Chondrocyte (in vitro differentiated cells): Measurements from ENCODE around the gene ASB9. TPM values are rescaled to one million over a fixed set of nuclear protein-coding genes. Genes with fewer than 3 reads are reported as not detected.

Source experiments
- DNase-seq: peaks from one replicate; pipeline ENCODE4 v3.0.0; 2021; ENCODE audit warnings: mixed read lengths, low spot score
- H3K27ac Mint-ChIP-seq: one replicate; pipeline ENCODE4 v1.8.0; 2021; ENCODE audit warnings: mild to moderate bottlenecking, moderate library complexity, mixed read lengths; ENCODE audit not compliant: unreplicated experiment
- H3K27me3 Mint-ChIP-seq: 2 replicates; pipeline ENCODE4 v1.8.0; 2021; ENCODE audit warnings: low read depth, mixed read lengths
- H3K36me3 Mint-ChIP-seq: 2 replicates; pipeline ENCODE4 v1.8.0; 2021; ENCODE audit warnings: low read depth, mixed read lengths
- H3K4me1 Mint-ChIP-seq: 2 replicates; pipeline ENCODE4 v1.8.0; 2021; ENCODE audit warnings: low read depth, mild to moderate bottlenecking, mixed read lengths
- H3K4me3 Mint-ChIP-seq: one replicate; pipeline ENCODE4 v1.8.0; 2021; ENCODE audit warnings: mild to moderate bottlenecking, moderate library complexity, mixed read lengths; ENCODE audit not compliant: unreplicated experiment
- H3K9me3 Mint-ChIP-seq: 2 replicates; pipeline ENCODE4 v1.8.0; 2021; ENCODE audit warnings: low read depth, mixed read lengths
- total RNA-seq: library from RNA; stranded (reverse); gene quantifications from 3 replicates; pipeline ENCODE4 v1.2.1, GENCODE V29; 2021
- TF ChIP-seq, protein P1 (sequence below): fragments of 200-600 bp; sonication (generic); IDR thresholded peaks from 2 replicates; pipeline ENCODE4 v1.5.0; 2021; ENCODE audit warnings: antibody characterized with exemption, mild to moderate bottlenecking, moderate library complexity

ASB9 gene
- total RNA-seq, 1 donor from 2014 or later = not detected

DNA sequence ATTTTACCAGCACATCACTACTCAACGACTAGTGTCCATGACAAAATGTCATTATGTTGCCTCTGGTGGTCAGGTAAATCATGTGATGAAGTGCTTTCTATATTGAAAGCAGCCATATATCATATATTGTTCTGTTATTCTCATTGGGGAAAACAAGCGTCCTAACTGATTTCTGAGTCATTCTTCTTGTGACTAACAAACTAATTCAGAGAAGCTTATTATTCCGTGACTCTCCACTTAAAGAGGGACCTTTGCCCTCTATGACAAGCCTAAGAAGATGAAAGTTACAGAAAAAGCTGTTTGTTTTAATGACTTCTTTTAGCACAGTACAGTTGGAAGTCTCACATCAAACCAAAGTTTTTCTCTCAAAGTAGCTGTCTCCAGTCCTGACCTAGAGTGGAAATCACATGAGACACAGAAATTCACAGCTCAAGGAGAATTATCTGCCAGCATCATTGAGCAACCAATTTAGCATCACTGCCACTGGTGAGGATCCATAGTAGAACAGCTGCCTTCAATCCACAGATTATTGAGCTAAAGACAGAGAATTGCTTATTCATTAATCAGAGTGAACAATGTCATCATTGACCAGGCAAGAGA, 36.4 kb downstream of the ASB9 start:
- TF ChIP-seq, protein P1, sequence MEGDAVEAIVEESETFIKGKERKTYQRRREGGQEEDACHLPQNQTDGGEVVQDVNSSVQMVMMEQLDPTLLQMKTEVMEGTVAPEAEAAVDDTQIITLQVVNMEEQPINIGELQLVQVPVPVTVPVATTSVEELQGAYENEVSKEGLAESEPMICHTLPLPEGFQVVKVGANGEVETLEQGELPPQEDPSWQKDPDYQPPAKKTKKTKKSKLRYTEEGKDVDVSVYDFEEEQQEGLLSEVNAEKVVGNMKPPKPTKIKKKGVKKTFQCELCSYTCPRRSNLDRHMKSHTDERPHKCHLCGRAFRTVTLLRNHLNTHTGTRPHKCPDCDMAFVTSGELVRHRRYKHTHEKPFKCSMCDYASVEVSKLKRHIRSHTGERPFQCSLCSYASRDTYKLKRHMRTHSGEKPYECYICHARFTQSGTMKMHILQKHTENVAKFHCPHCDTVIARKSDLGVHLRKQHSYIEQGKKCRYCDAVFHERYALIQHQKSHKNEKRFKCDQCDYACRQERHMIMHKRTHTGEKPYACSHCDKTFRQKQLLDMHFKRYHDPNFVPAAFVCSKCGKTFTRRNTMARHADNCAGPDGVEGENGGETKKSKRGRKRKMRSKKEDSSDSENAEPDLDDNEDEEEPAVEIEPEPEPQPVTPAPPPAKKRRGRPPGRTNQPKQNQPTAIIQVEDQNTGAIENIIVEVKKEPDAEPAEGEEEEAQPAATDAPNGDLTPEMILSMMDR = no peak
- H3K27me3 Mint-ChIP-seq = peaks cover 11% of the 10 kb centered on the region
- no peaks in the 10 kb centered on the region for H3K9me3 Mint-ChIP-seq
- H3K4me1 Mint-ChIP-seq = no peaks in the 10 kb centered on the region
- no peak for DNase-seq
- no peak overlapping the region for H3K4me3 Mint-ChIP-seq
- H3K36me3 Mint-ChIP-seq = no peaks in the 10 kb centered on the region
- no peak overlapping the region for H3K27ac Mint-ChIP-seq

DNA sequence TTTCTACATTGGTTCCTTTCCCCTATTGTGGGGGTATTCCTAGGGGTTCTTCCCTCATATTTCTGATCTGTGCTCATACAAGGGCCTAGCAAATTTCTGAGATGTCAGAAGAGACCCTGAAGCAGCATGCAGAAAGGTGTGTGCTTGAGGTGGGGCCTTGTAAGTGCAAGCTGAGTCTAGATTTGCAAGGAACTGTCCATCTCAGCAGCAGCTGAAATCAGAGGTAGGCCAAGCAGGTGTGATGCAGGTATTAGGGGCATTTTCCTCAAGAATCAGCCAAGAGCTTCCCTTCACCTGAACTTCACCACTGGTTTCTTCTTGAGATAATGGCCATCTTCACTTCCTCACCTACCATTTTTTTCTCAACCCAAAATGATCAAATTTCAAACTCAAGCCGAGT, 45.1 kb downstream of the ASB9 start:
- DNase-seq = no peak
- no peak overlapping the region for H3K27ac Mint-ChIP-seq
- H3K4me3 Mint-ChIP-seq = no peak overlapping the region
- no peaks in the 10 kb centered on the region for H3K27me3 Mint-ChIP-seq
- TF ChIP-seq, protein P1 = no peak
- H3K4me1 Mint-ChIP-seq = no peaks in the 10 kb centered on the region
- H3K9me3 Mint-ChIP-seq = no peaks in the 10 kb centered on the region
- H3K36me3 Mint-ChIP-seq = no peaks in the 10 kb centered on the region

DNA sequence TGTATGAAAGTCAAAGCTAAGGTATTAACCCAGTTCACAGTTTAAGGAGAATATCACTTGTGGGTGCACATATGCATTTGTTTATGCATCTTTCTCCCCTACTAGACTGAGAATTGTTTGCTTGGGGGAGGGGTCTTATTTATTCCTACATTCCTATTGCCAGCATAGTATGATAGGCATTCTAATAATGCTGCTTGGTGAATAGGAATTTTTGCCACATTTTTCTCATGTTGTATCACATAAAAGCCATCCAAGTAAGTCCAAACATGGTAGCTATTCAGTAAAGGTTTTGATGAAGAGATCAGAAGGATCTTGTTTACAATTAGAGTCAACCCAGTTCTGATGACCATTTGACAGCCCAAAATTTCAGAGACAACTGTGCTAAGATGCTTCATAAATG, 48.6 kb downstream of the ASB9 start:
- Mint-ChIP-seq H3K27ac (no peak overlapping the region), H3K36me3 (no peaks in the 10 kb centered on the region), H3K4me1 (no peaks in the 10 kb centered on the region), H3K4me3 (no peak overlapping the region), H3K9me3 (no peaks in the 10 kb centered on the region), H3K27me3 (no peaks in the 10 kb centered on the region)
- DNase-seq = no peak
- TF ChIP-seq, protein P1 = no peak

DNA sequence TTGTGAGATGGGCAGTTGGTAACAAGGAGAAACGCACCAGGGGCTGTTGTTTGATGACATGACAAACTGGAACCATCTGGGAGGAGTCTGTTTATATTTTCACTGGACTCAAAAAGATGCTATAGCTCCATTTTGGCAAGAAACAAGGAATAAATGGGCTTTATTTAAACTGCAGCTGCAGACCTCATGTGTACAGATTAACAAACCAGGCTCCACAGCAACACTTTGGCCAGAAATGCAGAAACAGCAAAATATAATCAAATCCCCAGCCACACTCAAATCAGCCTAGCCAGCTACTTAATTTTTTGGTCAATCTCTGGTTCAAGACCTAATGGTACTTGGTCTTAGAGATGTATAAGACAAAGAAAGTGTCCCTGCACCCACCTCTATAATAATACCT, 52.7 kb downstream of the ASB9 start:
- H3K9me3 Mint-ChIP-seq = no peaks in the 10 kb centered on the region
- H3K27ac Mint-ChIP-seq = no peak overlapping the region
- H3K36me3 Mint-ChIP-seq = no peaks in the 10 kb centered on the region
- no peaks in the 10 kb centered on the region for H3K4me1 Mint-ChIP-seq
- no peaks in the 10 kb centered on the region for H3K27me3 Mint-ChIP-seq
- TF ChIP-seq, protein P1 = no peak
- DNase-seq = no peak
- no peak overlapping the region for H3K4me3 Mint-ChIP-seq

DNA sequence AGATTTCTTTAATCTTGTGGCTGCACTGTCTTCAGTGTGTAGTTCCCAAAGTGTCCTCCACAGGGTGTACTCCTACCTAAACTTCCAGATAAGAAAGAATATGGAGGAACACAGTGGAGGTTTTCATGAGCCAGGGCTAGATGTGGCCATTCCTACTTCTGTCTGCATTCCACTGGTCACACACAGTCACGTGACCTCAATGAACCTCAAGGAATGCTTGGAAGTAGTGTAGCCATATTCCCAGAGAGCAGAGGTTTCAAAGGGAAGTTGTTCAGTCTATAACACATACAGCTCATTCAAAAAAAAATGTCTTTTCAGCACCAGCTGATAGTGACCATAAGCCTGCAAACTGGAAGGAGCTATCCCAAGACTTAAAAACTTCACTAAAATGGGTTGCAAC, 53.6 kb downstream of the ASB9 start:
- H3K4me1 Mint-ChIP-seq = no peaks in the 10 kb centered on the region
- H3K27ac Mint-ChIP-seq = no peak overlapping the region
- TF ChIP-seq, protein P1 = no peak
- no peaks in the 10 kb centered on the region for H3K9me3 Mint-ChIP-seq
- no peaks in the 10 kb centered on the region for H3K27me3 Mint-ChIP-seq
- no peak overlapping the region for H3K4me3 Mint-ChIP-seq
- DNase-seq = no peak
- H3K36me3 Mint-ChIP-seq = no peaks in the 10 kb centered on the region
